Astrocyte (in vitro differentiated cells and primary cell): ENCODE data around the gene PPP1R16B. TPM values are rescaled to one million over a fixed set of nuclear protein-coding genes. Genes with fewer than 3 reads are reported as not detected.

Experiments used
- DNase-seq: peaks from one replicate; pipeline ENCODE4 v3.0.0-alpha.2; 2010; ENCODE audit warnings: low read depth
- FAIRE-seq: peaks from 2 replicates; lab custom pipeline; 2011; peaks lifted over from hg19 to GRCh38; lab: Jason Lieb, UNC
- H2AFZ ChIP-seq: 2 replicates; pipeline ENCODE4 v1.6.0; 2012; ENCODE audit warnings: low read depth, low read length, inconsistent platforms
- H3K27ac ChIP-seq: 2 replicates; pipeline ENCODE4 v1.5.1; 2011; ENCODE audit warnings: low read depth, low read length, inconsistent platforms
- H3K27me3 ChIP-seq: 2 replicates; pipeline ENCODE4 v1.6.0; 2011; ENCODE audit warnings: low read length, inconsistent platforms; ENCODE audit not compliant: insufficient read depth
- H3K36me3 ChIP-seq: 2 replicates; pipeline ENCODE4 v1.5.1; 2011; ENCODE audit warnings: low read length, inconsistent platforms; ENCODE audit not compliant: insufficient read depth
- H3K4me1 ChIP-seq: 2 replicates; pipeline ENCODE4 v1.5.1; 2011; ENCODE audit warnings: low read length, inconsistent platforms; ENCODE audit not compliant: insufficient read depth
- H3K4me2 ChIP-seq: 2 replicates; pipeline ENCODE4 v1.6.0; 2012; ENCODE audit warnings: low read length, inconsistent platforms
- H3K4me3 ChIP-seq: 2 replicates; pipeline ENCODE4 v1.5.1; 2011; ENCODE audit warnings: low read depth, mild to moderate bottlenecking, low read length, inconsistent platforms; ENCODE audit not compliant: insufficient read depth
- H3K79me2 ChIP-seq: 2 replicates; pipeline ENCODE4 v1.6.0; 2012; ENCODE audit warnings: mild to moderate bottlenecking, low read length, inconsistent platforms; ENCODE audit not compliant: insufficient read depth
- H3K9ac ChIP-seq: 2 replicates; pipeline ENCODE4 v1.6.0; 2012; ENCODE audit warnings: mild to moderate bottlenecking, low read length, inconsistent platforms
- H3K9me3 ChIP-seq: 2 replicates; pipeline ENCODE4 v1.5.1; 2012; ENCODE audit warnings: low read depth, mild to moderate bottlenecking, low read length, inconsistent platforms; ENCODE audit not compliant: insufficient read depth
- H4K20me1 ChIP-seq: 2 replicates; pipeline ENCODE4 v1.6.0; 2012; ENCODE audit warnings: low read length, inconsistent platforms; ENCODE audit not compliant: insufficient read depth
- H3K27ac Mint-ChIP-seq: one replicate; pipeline ENCODE4 v1.8.0; 2021; ENCODE audit warnings: mild to moderate bottlenecking, mixed read lengths; ENCODE audit not compliant: unreplicated experiment
- H3K27me3 Mint-ChIP-seq: one replicate; pipeline ENCODE4 v1.8.0; 2021; ENCODE audit warnings: low read depth, mixed read lengths; ENCODE audit not compliant: unreplicated experiment
- H3K36me3 Mint-ChIP-seq: one replicate; pipeline ENCODE4 v1.8.0; 2021; ENCODE audit warnings: low read depth, mixed read lengths; ENCODE audit not compliant: unreplicated experiment
- H3K4me1 Mint-ChIP-seq: one replicate; pipeline ENCODE4 v1.8.0; 2021; ENCODE audit warnings: low read depth, mixed read lengths; ENCODE audit not compliant: unreplicated experiment
- H3K4me3 Mint-ChIP-seq: one replicate; pipeline ENCODE4 v1.8.0; 2021; ENCODE audit warnings: mild to moderate bottlenecking, moderate library complexity, mixed read lengths; ENCODE audit not compliant: unreplicated experiment
- H3K9me3 Mint-ChIP-seq: one replicate; pipeline ENCODE4 v1.8.0; 2021; ENCODE audit warnings: mild to moderate bottlenecking, mixed read lengths; ENCODE audit not compliant: unreplicated experiment
- EZH2 ChIP-seq: IDR thresholded peaks from 2 replicates; pipeline ENCODE4 v1.6.1; 2012; ENCODE audit warnings: mild to moderate bottlenecking, low read length, inconsistent platforms; ENCODE audit not compliant: insufficient read depth
- total RNA-seq: library from RNA; stranded (reverse); gene quantifications from 2 replicates; pipeline ENCODE4 v1.2.1, GENCODE V29; 2021
- TF ChIP-seq, protein P1 (sequence below): IDR thresholded peaks from 2 replicates; pipeline ENCODE4 v1.5.1; 2011; ENCODE audit warnings: low read depth, mild to moderate bottlenecking, inconsistent platforms, low read length, moderate library complexity; ENCODE audit not compliant: insufficient read depth

Gene PPP1R16B
- total RNA-seq, 1 donor from 2014 or later, result 0.68 TPM

- Histone ChIP-seq H3K4me2 (no peak overlapping the region), H3K27me3 (peaks cover 4% of the 10 kb centered on the region), H3K9ac (no peak overlapping the region), H3K27ac (no peak overlapping the region), H2AFZ (no peak overlapping the region), H4K20me1 (no peaks in the 10 kb centered on the region), H3K79me2 (no peaks in the 10 kb centered on the region), H3K36me3 (no peaks in the 10 kb centered on the region), H3K4me3 (no peak overlapping the region), H3K9me3 (no peaks in the 10 kb centered on the region), H3K4me1 (no peaks in the 10 kb centered on the region)
- Mint-ChIP-seq H3K27ac (no peak overlapping the region), H3K9me3 (no peaks in the 10 kb centered on the region), H3K27me3 (peaks cover 12% of the 10 kb centered on the region), H3K36me3 (peaks cover 4% of the 10 kb centered on the region), H3K4me3 (no peak overlapping the region), H3K4me1 (peaks cover 9% of the 10 kb centered on the region)
- no peak for DNase-seq
- FAIRE-seq, result no peak
- TF ChIP-seq EZH2, result no peak
- TF ChIP-seq, protein P1, sequence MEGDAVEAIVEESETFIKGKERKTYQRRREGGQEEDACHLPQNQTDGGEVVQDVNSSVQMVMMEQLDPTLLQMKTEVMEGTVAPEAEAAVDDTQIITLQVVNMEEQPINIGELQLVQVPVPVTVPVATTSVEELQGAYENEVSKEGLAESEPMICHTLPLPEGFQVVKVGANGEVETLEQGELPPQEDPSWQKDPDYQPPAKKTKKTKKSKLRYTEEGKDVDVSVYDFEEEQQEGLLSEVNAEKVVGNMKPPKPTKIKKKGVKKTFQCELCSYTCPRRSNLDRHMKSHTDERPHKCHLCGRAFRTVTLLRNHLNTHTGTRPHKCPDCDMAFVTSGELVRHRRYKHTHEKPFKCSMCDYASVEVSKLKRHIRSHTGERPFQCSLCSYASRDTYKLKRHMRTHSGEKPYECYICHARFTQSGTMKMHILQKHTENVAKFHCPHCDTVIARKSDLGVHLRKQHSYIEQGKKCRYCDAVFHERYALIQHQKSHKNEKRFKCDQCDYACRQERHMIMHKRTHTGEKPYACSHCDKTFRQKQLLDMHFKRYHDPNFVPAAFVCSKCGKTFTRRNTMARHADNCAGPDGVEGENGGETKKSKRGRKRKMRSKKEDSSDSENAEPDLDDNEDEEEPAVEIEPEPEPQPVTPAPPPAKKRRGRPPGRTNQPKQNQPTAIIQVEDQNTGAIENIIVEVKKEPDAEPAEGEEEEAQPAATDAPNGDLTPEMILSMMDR, result no peak
Observed at GRCh38 chr20:38870733-38871559, 65.4 kb downstream of the PPP1R16B start.

DNA sequence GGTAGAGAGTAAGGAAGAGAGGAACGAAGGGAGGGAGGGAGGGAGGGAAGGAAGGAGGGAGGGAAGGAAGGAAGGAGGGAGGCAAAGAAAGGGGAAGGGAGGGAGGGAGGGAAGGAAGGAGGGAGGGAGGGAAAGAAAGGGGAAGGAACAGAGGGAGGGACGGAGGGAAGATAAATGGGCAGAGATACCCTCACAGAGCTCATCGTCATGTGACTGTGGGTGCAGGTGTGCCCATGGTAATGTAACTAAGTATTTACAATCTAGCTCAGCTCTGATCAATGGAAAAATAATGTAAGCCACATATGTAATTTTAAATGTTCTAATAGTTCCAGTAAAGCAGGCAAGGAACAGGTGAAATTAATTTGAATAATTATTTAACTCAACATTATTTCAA is 66.1 kb downstream of the PPP1R16B start:
- Histone ChIP-seq H3K9me3 (no peaks in the 10 kb centered on the region), H3K4me1 (no peaks in the 10 kb centered on the region), H4K20me1 (no peaks in the 10 kb centered on the region), H3K27me3 (peaks cover 2% of the 10 kb centered on the region), H3K79me2 (no peaks in the 10 kb centered on the region), H3K4me2 (no peak overlapping the region), H2AFZ (no peak overlapping the region), H3K27ac (no peak overlapping the region), H3K36me3 (no peaks in the 10 kb centered on the region), H3K4me3 (no peak overlapping the region), H3K9ac (no peak overlapping the region)
- no peaks in the 10 kb centered on the region for H3K9me3 Mint-ChIP-seq
- H3K4me3 Mint-ChIP-seq, result no peak overlapping the region
- H3K36me3 Mint-ChIP-seq, result peaks cover 4% of the 10 kb centered on the region
- H3K27me3 Mint-ChIP-seq, result peaks cover 8% of the 10 kb centered on the region
- DNase-seq, result no peak
- FAIRE-seq, result no peak
- peaks cover 9% of the 10 kb centered on the region for H3K4me1 Mint-ChIP-seq
- no peak overlapping the region for H3K27ac Mint-ChIP-seq
- TF ChIP-seq EZH2, result no peak
- TF ChIP-seq, protein P1, result no peak

DNA sequence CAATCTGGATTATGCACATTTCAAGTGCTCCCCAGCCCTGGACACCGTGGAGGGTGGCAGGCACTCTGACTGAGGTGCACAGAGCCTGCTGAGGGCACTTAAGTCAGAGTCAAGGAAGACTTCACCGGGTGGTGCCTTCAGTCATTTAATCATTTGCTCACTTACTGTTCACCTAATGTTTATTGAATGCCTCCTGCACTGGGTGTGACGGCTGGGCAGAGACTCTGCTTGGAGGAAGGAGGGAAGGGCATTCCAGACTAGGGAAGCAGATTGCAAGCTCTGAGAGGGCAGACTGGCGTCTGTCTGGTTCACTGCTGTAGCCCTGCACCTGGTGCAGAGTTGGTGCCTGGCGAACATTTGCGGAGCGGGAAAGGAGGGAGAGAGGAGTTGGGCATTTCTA is 66.5 kb downstream of the PPP1R16B start:
- Histone ChIP-seq H2AFZ (no peak overlapping the region), H3K4me3 (no peak overlapping the region), H3K79me2 (no peaks in the 10 kb centered on the region), H3K9ac (no peak overlapping the region), H3K36me3 (no peaks in the 10 kb centered on the region), H3K4me2 (no peak overlapping the region), H3K27ac (no peak overlapping the region), H3K4me1 (no peaks in the 10 kb centered on the region), H3K27me3 (no peaks in the 10 kb centered on the region), H3K9me3 (no peaks in the 10 kb centered on the region), H4K20me1 (no peaks in the 10 kb centered on the region)
- DNase-seq, result no peak
- H3K4me1 Mint-ChIP-seq, result peaks cover 9% of the 10 kb centered on the region
- H3K9me3 Mint-ChIP-seq, result no peaks in the 10 kb centered on the region
- no peak overlapping the region for H3K4me3 Mint-ChIP-seq
- H3K27me3 Mint-ChIP-seq, result peaks cover 8% of the 10 kb centered on the region
- TF ChIP-seq EZH2, result no peak
- TF ChIP-seq, protein P1, result no peak
- H3K27ac Mint-ChIP-seq, result no peak overlapping the region
- peaks cover 4% of the 10 kb centered on the region for H3K36me3 Mint-ChIP-seq
- no peak for FAIRE-seq
